H1 (cell line): ENCODE measurements around the gene NOC2L. TPM values are rescaled to one million over a fixed set of nuclear protein-coding genes. Genes with fewer than 3 reads are reported as not detected.
"Not testable (repeated sequence)": the region's sequence is repeated elsewhere in the genome, so short reads cannot be mapped to it uniquely, and the experiment has no call there.

ENCODE experiments used
- CTCF ChIA-PET: fragments of 300-600 bp; sonication (Branson Sonifier 250); formaldehyde crosslinking; loops from one replicate; lab custom pipeline; 2021; ENCODE audit not compliant: partially characterized antibody; lab: Charles Lee
- POLR2A ChIA-PET: fragments of 300-600 bp; sonication (Branson Sonifier 250); formaldehyde crosslinking; loops from one replicate; lab custom pipeline; 2021; ENCODE audit warnings: inconsistent platforms; ENCODE audit not compliant: partially characterized antibody; lab: Charles Lee
- DNase-seq, 2 experiments: peaks; one replicate each; pipeline versions ENCODE4 v3.0.0 to v3.0.0-alpha.2; 2010 to 2022; ENCODE audit warnings: low spot score in 2 of 2, low read depth in 1 of 2, mixed read lengths in 1 of 2
- FAIRE-seq: peaks from 2 replicates; lab custom pipeline; 2011; peaks lifted over from hg19 to GRCh38; lab: Jason Lieb, UNC
- H2AFZ ChIP-seq: 2 replicates; pipeline ENCODE4 v1.8.1; 2012; ENCODE audit warnings: low read length, inconsistent platforms
- H2AK5ac ChIP-seq: 2 replicates; pipeline ENCODE4 v1.6.1; 2013; ENCODE audit warnings: low read depth, low read length
- H2BK120ac ChIP-seq: replicated peaks from 2 replicates; pipeline ENCODE3; 2013; ENCODE audit warnings: low read depth, low read length, inconsistent platforms
- H2BK12ac ChIP-seq: 2 replicates; pipeline ENCODE4 v1.6.1; 2013; ENCODE audit warnings: low read depth, low read length
- H2BK15ac ChIP-seq: 2 replicates; pipeline ENCODE4 v1.6.1; 2013; ENCODE audit warnings: low read length
- H2BK20ac ChIP-seq: 2 replicates; pipeline ENCODE4 v1.6.1; 2013; ENCODE audit warnings: low read length
- H2BK5ac ChIP-seq: 2 replicates; pipeline ENCODE4 v1.6.1; 2013; ENCODE audit warnings: low read depth, low read length
- H3K14ac ChIP-seq: 2 replicates; pipeline ENCODE4 v1.6.1; 2013; ENCODE audit warnings: inconsistent platforms; ENCODE audit not compliant: insufficient read length
- H3K18ac ChIP-seq: 2 replicates; pipeline ENCODE4 v1.6.1; 2013; ENCODE audit warnings: low read length; ENCODE audit errors: extremely low read depth
- H3K23ac ChIP-seq: 2 replicates; pipeline ENCODE4 v1.6.1; 2013; ENCODE audit warnings: inconsistent platforms; ENCODE audit not compliant: insufficient read length
- H3K23me2 ChIP-seq: 2 replicates; pipeline ENCODE4 v1.6.1; 2013; ENCODE audit warnings: low read depth, low read length
- H3K27ac ChIP-seq: 2 replicates; pipeline ENCODE4 v1.6.1; 2011; ENCODE audit warnings: low read depth, low read length, inconsistent platforms
- H3K27me3 ChIP-seq, 4 experiments: replicated peaks in 1 of 4; 1 replicate in 1 of 4; 2 replicates in 3 of 4; pipeline versions ENCODE4 v1.6.1 to v1.8.1; 2011 to 2013; ENCODE audit warnings: low read length in 3 of 4, mild to moderate bottlenecking in 3 of 4, inconsistent platforms in 2 of 4, mixed read lengths in 2 of 4, moderate library complexity in 1 of 4; ENCODE audit not compliant: control insufficient read depth in 3 of 4, insufficient read depth in 3 of 4; ENCODE audit errors: extremely low read depth in 1 of 4
- H3K36me3 ChIP-seq, 4 experiments: 2 replicates each; pipeline versions ENCODE4 v1.6.1 to v1.8.1; 2011 to 2013; ENCODE audit warnings: mild to moderate bottlenecking in 4 of 4, low read length in 3 of 4, moderate library complexity in 2 of 4, control low read depth in 1 of 4, inconsistent platforms in 1 of 4; ENCODE audit not compliant: insufficient read depth in 4 of 4, control insufficient read depth in 2 of 4
- H3K4ac ChIP-seq: replicated peaks from 2 replicates; pipeline ENCODE3; 2013; ENCODE audit warnings: low read length, low read depth, mixed read lengths, inconsistent platforms; ENCODE audit not compliant: insufficient read length
- H3K4me1 ChIP-seq, 4 experiments: replicated peaks in 1 of 4; 1 replicate in 1 of 4; 2 replicates in 3 of 4; pipeline versions ENCODE4 v1.6.1 to v1.8.1; 2011 to 2013; ENCODE audit warnings: low read length in 3 of 4, inconsistent platforms in 2 of 4, mixed read lengths in 1 of 4; ENCODE audit not compliant: insufficient read depth in 4 of 4, control insufficient read depth in 3 of 4
- H3K4me2 ChIP-seq, 2 experiments: 2 replicates each; pipeline versions ENCODE4 v1.6.1 to v1.8.1; 2011 to 2013; ENCODE audit warnings: low read depth in 2 of 2, low read length in 2 of 2, control low read depth in 1 of 2, inconsistent platforms in 1 of 2, mild to moderate bottlenecking in 1 of 2; ENCODE audit not compliant: insufficient read depth in 1 of 2
- H3K4me3 ChIP-seq, 4 experiments: fragments of 200-600, 300-600 bp in 1 of 4; sonication (generic), shearing (Covaris generic), sonication (Bioruptor Twin) in 1 of 4; 2 replicates each; pipeline versions ENCODE4 v1.5.1 to v1.8.1; 2011 to 2016; ENCODE audit warnings: low read length in 4 of 4, low read depth in 3 of 4, control low read depth in 2 of 4, inconsistent platforms in 2 of 4, mild to moderate bottlenecking in 2 of 4, mixed read lengths in 1 of 4, moderate library complexity in 1 of 4; ENCODE audit not compliant: insufficient read depth in 2 of 4; ENCODE audit errors: extremely low read depth in 1 of 4
- H3K56ac ChIP-seq: replicated peaks from 2 replicates; pipeline ENCODE3; 2013; ENCODE audit warnings: low read depth, mild to moderate bottlenecking, mixed read lengths, low read length, inconsistent platforms; ENCODE audit not compliant: insufficient read length
- H3K79me1 ChIP-seq: 2 replicates; pipeline ENCODE4 v1.6.1; 2013; ENCODE audit warnings: low read depth, low read length, control low read depth
- H3K79me2 ChIP-seq, 2 experiments: 2 replicates each; pipeline versions ENCODE4 v1.6.1 to v1.8.1; 2012 to 2013; ENCODE audit warnings: low read length in 2 of 2, mild to moderate bottlenecking in 2 of 2, inconsistent platforms in 1 of 2; ENCODE audit not compliant: insufficient read depth in 2 of 2, control insufficient read depth in 1 of 2
- H3K9ac ChIP-seq, 4 experiments: replicated peaks in 1 of 4; 1 replicate in 1 of 4; 2 replicates in 3 of 4; pipeline versions ENCODE4 v1.6.1 to v1.8.1; 2011 to 2013; ENCODE audit warnings: low read depth in 3 of 4, low read length in 3 of 4, control low read depth in 2 of 4, mild to moderate bottlenecking in 2 of 4, moderate library complexity in 2 of 4, inconsistent platforms in 1 of 4; ENCODE audit errors: extremely low read depth in 1 of 4
- H3K9me3 ChIP-seq, 2 experiments: 2 replicates each; pipeline versions ENCODE4 v1.6.1 to v1.8.1; 2012 to 2013; ENCODE audit warnings: mild to moderate bottlenecking in 2 of 2, moderate library complexity in 2 of 2, control low read depth in 1 of 2, inconsistent platforms in 1 of 2, low read depth in 1 of 2, low read length in 1 of 2, mixed read lengths in 1 of 2; ENCODE audit not compliant: insufficient read depth in 2 of 2
- H4K20me1 ChIP-seq, 2 experiments: replicated peaks in 1 of 2; 2 replicates each; pipeline versions ENCODE3 to v1.8.1; 2011 to 2013; ENCODE audit warnings: inconsistent platforms in 2 of 2, low read length in 2 of 2, mild to moderate bottlenecking in 1 of 2; ENCODE audit not compliant: insufficient read depth in 2 of 2, control insufficient read depth in 1 of 2
- H4K5ac ChIP-seq: 2 replicates; pipeline ENCODE4 v1.6.1; 2013; ENCODE audit warnings: low read length, low read depth, mixed read lengths, inconsistent platforms; ENCODE audit not compliant: insufficient read length
- H4K8ac ChIP-seq: 2 replicates; pipeline ENCODE4 v1.8.0; 2013; ENCODE audit warnings: mild to moderate bottlenecking, moderate library complexity, low read length, inconsistent platforms; ENCODE audit not compliant: insufficient read depth; ENCODE audit errors: extremely low read depth
- H4K91ac ChIP-seq: replicated peaks from 2 replicates; pipeline ENCODE3; 2013; ENCODE audit warnings: low read length, mixed read lengths, inconsistent platforms; ENCODE audit not compliant: insufficient read length
- WGBS, 2 experiments: shearing (Covaris generic) in 1 of 2; methylation state at CpG; one replicate each; pipeline versions ENCODE4 v1.1.6 to v1.1.7; 2013 to 2015; ENCODE audit warnings: low lambda C conversion rate in 2 of 2, mixed read lengths in 2 of 2, inconsistent platforms in 1 of 2, low coverage in 1 of 2, missing lambda C conversion rate in 1 of 2; ENCODE audit not compliant: insufficient replicate concordance in 2 of 2, insufficient coverage in 1 of 2, insufficient read length in 1 of 2; ENCODE audit errors: extremely low coverage in 1 of 2, missing lambda C conversion rate in 1 of 2; 5-methylcytosine and 5-hydroxymethylcytosine counted together
- polyA plus RNA-seq, 7 experiments: library from polyadenylated mRNA; depleted of rRNA in 3 of 7; stranded (reverse) in 5 of 7; unstranded in 2 of 7; fragments of >200 nt in 5 of 7; fragments of 200-250 nt in 2 of 7; gene quantifications; 1 replicate in 5 of 7; 2 replicates in 1 of 7; 4 replicates in 1 of 7; pipeline versions ENCODE4 v1.2.1 to v1.2.3, GENCODE V29; 2011 to 2013; ENCODE audit warnings: missing spikeins in 2 of 7, mixed read lengths in 2 of 7
- total RNA-seq: library from RNA; stranded (reverse); fragmentation: NEBNext Ultra II Directional; extraction: Animal tissue kit (Norgen Biotek cat#: 25700); gene quantifications from 2 replicates; pipeline ENCODE4 v1.2.1, GENCODE V29; 2021

NOC2L gene
- total and polyA plus RNA-seq, 2 of the 8 experiments (the other 6 are each of a cell fraction or from before 2014, with no cell fraction given), result 74.7 to 130 TPM

GRCh38 chr1:946811-947210 lies 12.2 kb downstream of the NOC2L start:
- Histone ChIP-seq H4K20me1 (peaks cover 21 to 44% of the 10 kb centered on the region in 2 experiments), H3K4me1 (peaks cover 3 to 11% (median 7%) of the 10 kb centered on the region in 4 experiments; a peak in 6 of 7 replicates), H3K36me3 (peaks cover 2 to 37% (median 28%) of the 10 kb centered on the region in 4 experiments), H3K27me3 (peaks cover 13 to 20% (median 19%) of the 10 kb centered on the region in 4 experiments)
- not testable (repeated sequence) for H3K23me2 ChIP-seq, H2BK15ac ChIP-seq, H3K4ac ChIP-seq, FAIRE-seq, H2BK120ac ChIP-seq, H2BK20ac ChIP-seq, H3K9me3 ChIP-seq, H3K9ac ChIP-seq, H4K5ac ChIP-seq, H3K18ac ChIP-seq, H2BK5ac ChIP-seq, H3K4me3 ChIP-seq, H3K14ac ChIP-seq, H3K27ac ChIP-seq, H3K79me1 ChIP-seq, DNase-seq, H4K91ac ChIP-seq, H2AK5ac ChIP-seq, H3K56ac ChIP-seq, H2AFZ ChIP-seq, H3K4me2 ChIP-seq, H3K23ac ChIP-seq, H4K8ac ChIP-seq, H3K79me2 ChIP-seq, H2BK12ac ChIP-seq
- CTCF ChIA-PET, result interaction anchor here (0.9 to 1.3 kb wide), 2 partner anchors 9 to 20 kb away, joined by 3 read pairs; partner anchors contain the start of gene PLEKHN1
- 89% methylated on average over 13 of the region's 13 CpGs; no CpG with 5 or more reads in 1 of the 2 experiments for WGBS, 2 experiments
- POLR2A ChIA-PET, result interaction anchor here (1.1 to 9.5 kb wide), 4 partner anchors 9 to 27 kb away, joined by 3 to 65 read pairs (median 3); partner anchors contain the start of gene NOC2L
